ENCODE data around the gene BACE1.

GRCh38 chr11:117289795-117290194 is 26.3 kb downstream of the BACE1 start:
- TF ChIP-seq MAX (IDR thresholded peaks at IDR 0.05; ENCODE audit: insufficient read depth, insufficient read length), result no peak
- no peak for TF ChIP-seq CTCF (IDR thresholded peaks at IDR 0.05; ENCODE audit: extremely low read depth in 1 of 2, insufficient read depth in 1 of 2, low read depth in 1 of 2, low read length in 2 of 2)
- no peak for TF ChIP-seq POLR2AphosphoS5 (IDR thresholded peaks at IDR 0.05; ENCODE audit: insufficient read depth, low read depth, low read length)

Data from endothelial cell of umbilical vein (primary cell).